HG03354 (cell line): ENCODE measurements around the gene TANGO6.
"Not testable (repeated sequence)": the region's sequence is repeated elsewhere in the genome, so short reads cannot be mapped to it uniquely, and the experiment has no call there.

Experiments used
- ATAC-seq: cut with Tn5 transposase; IDR thresholded peaks from one replicate; pipeline ENCODE4 v1.9.1; 2021; ENCODE audit warnings: mild to moderate bottlenecking; ENCODE audit not compliant: unreplicated experiment, poor library complexity, severe bottlenecking

Gene TANGO6

DNA sequence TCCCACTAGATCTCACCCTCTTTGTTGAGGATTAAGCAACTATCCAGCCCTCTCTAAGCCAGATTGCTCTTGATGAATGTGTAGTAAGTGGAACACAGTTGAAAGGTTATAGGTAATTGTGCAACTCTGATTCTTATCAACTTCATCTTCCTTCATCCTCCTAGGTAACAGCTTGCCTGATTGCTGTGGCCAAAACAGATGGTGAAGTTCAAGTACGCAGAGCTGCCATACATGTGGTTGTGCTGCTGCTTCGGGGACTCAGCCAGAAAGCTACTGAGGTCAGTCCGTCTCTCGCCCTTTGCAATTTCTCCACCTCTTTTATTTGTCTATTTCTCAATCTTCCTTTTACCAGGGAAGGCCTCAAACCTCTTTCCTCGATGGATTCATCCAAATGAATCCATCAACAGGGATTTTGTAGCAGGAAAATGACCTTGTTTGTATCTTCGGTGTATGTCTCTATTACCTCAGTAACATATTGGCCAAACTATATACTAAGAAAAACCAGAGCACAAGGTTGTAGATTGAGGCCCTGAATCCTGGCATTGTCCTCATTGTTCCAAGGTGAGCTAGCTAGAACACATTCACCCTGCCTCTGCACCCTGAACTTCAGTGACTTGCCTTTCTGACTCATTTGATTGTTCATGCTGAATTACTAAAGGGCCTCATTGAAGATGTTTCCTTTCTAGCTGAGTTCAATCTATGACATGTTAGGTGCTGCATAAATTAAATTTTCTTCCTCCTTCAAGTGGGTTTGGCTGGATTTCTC is 197.0 kb downstream of the TANGO6 start:
- ATAC-seq, result no peak

DNA sequence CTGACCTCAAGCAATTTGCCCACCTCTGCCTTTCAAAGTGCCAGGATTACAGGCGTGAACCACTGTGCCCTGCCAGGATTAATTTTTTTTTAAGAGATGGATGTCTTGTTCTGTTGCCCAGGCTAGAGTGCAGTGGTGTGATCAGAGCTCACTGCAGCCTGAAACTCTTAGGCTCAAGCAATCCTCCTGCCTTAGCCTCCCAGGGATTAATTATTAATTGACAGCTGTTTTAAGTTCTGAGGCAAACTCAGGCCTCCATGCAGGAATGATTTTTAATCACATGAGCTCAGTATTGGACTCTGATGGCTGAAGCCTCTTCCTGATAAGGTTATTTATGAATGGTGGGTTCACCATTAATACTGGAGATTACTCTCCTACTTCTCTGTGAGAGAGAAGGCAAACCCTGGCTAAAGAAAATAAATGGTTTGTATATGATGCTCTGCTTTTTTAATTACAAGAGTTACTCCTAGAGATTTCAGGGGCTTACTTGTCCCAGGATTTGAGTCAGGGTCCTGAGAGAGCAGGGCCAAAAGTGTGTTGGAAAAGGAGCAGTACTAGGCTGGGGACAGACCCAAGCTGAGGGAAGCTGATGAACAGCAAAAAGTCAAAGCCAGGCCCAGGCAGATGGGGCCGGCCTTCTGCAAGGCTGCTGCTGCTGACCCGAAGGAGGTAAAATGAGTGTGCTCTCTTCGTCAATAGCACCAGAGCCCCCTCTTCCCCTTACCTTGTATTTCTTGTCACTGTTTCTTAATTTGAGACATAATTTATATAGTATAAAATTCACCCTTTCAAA is 205.2 kb downstream of the TANGO6 start:
- no peak for ATAC-seq

DNA sequence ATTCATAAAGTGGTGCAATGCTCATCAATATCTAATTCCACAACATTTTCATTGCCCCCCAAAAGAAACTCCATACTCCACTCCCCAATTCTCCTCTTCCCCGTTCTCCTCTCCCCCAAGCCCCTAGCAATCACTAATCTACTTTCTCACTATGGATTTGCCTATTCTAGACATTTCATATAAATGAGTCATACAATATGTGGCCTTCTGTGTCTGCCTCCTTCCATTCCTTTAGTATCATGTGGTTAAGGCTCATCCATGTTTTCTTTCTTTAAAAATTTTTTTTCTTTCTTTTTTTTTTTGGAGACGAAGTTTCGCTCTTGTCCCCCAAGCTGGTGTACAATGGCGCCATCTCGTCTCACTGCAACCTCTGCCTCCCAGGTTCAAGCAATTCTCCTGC is 205.8 kb downstream of the TANGO6 start:
- ATAC-seq, result no peak

DNA sequence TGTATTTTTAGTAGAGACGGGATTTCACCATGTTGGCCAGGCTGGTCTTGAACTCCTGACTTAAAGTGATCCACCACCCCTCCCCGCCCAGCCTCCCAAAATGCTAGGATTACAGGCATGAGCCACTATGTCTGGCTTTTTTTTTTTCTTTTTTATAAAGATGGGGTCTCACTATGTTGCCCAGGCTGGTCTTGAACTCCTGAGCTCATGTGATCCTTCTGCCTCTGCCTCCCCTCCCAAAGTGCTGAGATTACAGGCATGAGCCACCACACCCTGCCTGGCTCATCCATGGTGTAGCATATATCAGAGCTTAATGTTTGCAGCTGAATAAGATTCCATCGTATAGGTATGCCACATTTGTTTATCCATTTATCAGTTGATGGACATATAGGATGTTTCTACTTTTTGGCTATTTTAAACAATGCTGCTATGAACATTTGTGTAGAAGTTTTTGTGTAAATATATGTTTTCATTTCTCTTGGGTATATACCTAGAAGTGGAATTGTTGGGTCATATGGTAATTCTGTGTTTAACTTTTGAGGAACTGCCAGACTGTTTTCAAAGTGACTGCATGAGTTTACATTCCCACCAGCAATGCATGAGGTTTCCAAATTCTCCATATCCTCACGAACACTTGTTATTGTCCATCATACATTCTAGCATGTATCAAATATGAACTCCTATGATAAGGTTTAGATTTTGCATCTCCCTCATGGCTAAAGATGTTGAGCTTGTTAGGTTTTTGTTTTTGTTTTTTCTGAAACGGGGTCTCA is 206.5 kb downstream of the TANGO6 start:
- ATAC-seq, result no peak

DNA sequence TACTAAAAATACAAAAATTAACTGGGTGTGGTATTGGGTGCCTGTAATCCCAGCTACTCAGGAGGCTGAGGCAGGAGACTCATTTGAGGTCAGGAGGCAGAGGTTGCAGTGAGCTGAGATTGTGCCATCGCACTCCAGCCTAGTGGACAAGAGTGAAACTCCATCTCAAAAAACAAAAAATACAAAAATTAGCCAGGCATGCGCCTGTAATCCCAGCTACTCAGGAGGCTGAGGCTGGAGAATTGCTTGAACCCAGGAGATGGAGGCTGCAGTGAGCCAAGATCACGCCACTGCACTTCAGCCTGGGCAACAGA is 208.1 kb downstream of the TANGO6 start:
- not testable (repeated sequence) for ATAC-seq

DNA sequence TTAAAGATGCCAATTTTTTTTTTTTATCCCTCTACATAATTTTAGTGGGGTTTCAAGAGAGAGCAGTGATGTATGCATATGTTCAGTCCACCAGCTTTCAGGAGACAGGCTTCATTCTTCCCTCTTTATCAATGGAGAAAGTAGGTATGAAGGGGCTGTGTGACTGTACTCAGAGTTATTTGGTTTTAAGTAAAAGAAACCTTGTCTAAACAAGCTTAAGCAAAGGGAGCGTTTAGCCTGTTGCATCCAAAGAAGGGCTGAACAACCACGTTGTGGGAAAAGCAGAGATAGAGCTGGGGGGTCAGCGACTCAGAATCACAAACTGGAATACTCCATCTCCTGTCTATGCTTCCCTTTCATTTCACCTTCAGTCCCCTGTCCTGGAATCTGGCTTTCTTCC is 211.7 kb downstream of the TANGO6 start:
- no peak for ATAC-seq

DNA sequence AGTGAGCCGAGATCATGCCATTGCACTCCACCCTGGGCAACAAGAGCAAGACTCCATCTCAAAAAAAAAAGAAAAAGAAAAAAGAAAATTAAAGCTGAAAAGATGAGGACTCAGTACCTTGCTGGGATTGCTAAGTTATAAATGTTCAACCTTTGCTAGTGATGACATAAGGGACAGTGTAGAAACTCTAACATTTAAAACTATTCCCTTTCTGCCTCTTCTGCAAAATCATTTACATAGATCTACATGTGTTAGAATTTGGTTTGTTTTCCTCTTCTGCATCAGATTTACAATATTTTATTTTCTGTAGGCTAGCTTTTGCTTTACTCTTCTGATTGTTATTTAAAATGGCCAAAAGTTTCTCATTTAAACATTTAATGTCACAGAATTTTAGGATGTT is 212.6 kb downstream of the TANGO6 start:
- ATAC-seq, result no peak

DNA sequence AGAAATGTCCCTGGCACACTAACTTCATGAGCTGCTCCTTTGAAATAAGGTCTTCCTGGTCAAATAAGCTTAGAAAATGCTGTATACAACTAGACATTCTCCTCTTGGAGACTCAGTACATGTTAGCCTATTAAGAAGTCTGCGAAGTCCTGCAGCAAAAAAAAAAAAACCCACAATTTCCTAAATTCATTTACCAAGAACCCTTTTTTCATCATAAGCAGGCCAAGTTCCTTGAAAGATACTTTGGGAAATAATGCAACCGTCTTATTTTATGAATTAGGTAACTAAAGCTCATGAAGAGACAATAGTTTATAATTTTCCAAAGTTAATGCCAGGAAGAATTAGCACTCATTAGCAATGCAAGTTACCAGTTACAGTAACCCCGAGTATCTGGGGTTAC is 213.1 kb downstream of the TANGO6 start:
- ATAC-seq, result no peak

DNA sequence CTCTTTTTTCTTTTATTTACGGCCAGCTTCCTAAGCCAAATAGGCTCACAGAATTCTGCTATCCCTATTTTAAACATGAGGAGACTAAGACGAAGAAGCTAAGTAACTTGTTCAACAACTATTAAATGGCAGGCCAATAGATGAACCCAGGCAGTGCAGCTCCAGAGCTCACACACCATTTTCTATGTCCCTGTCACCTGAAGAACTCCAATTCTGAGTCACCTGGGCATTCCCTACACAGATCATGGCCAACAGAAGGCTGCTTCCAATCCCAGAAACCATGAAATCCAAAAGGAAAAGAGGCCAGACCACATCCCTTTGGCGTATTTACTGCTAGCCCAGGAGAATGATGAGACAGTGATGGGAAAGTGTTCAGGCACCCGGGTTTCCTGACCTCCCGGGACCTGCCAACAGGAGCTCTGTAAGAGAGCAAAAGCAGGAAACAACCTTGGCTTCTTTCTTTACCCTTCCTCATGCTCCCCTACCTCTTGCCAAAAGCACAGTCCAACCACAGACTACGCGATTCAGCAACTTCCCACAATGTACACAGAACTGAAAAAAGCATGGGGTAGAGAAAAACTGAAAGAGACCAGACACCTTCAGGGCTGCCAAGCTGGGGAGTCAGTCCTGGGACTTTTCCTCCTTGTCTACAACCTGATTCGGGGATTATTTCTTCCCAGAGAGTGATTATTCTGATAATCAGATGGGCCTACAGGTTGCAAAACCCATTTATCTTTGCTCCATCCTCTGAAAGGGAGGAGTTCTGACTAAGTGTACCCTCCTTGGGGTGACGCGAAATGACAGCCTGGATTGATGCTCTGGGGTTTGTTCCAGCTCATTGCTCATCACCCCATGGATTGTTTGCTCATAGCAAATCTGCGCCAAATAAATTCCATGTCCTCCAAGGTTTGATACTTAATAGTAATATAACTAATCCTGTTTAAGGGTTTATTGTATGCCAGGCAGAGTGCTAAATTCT is 214.4 kb downstream of the TANGO6 start:
- ATAC-seq, result no peak

DNA sequence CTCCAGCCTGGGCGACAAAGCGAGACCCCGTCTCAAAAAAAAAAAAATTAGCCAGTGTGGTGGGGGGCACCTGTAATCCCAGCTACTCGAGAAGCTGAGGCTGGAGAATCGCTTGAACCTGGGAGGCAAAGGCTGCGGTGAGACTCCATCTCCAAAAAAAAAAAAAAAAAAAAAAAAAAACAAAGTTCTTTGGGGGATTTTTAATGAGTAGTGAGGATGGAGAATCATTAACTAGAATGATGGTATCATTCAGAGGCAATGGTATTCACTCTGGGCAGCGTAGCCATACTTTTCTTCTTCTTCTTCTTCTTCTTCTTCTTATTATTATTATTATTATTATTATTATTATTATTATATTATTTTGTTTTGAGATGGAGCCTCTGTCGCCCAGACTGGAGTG is 220.2 kb downstream of the TANGO6 start:
- ATAC-seq, result not testable (repeated sequence)

DNA sequence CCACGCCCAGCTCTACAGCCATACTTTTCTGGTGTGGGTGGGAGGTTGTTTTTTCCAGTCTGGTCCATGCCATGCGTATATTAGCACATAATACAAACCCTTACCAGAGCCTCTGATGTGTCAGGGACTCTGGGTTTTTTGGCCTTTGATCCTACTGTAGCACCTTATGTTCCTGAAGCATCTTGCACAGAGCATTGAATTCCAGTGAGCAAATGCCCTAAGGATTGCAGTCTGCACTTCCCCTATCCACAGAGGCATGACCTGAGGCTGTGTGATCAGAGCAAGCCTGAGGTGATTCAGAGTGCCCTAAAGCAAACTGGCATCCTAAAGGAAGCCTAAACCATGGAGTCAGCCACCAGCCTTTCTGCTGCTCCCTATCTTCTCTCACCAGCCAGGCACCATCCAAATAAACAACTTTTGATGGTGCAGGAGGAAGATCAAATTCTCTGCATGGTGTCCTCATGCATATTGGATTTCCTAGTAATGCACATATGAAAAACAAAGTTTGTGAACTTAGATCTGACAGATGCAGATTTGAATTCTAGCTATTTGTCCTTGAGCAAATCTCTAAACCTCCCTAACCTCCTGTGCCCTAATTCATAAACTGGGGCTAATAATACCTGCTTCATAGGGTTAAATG is 220.9 kb downstream of the TANGO6 start:
- no peak for ATAC-seq

DNA sequence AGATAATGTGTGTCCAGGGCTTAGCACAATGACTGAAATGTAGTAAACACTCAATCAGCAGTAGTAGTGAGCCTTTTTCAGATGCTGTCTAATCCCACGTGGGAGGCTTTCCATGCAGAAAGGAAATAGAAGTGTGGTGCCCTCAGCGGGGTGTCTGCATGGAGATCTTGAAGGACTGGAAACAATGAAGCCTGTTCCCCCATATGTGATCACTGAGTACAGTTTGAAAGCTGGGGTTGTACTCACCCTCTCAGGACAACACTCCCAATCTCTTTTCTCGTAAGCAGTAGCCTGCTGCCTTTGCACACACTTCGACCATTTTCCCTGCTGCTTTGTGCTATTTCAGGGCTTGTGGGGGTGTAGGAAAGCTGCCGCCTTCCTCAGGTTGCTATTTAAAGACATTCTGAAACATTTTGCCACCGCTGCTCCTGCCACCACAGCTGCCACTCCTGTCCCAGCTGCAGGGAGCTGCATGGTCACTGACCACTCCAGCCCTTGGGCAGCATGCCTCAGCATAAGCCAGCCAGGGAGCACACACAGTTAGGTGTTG is 221.5 kb downstream of the TANGO6 start:
- ATAC-seq, result no peak

DNA sequence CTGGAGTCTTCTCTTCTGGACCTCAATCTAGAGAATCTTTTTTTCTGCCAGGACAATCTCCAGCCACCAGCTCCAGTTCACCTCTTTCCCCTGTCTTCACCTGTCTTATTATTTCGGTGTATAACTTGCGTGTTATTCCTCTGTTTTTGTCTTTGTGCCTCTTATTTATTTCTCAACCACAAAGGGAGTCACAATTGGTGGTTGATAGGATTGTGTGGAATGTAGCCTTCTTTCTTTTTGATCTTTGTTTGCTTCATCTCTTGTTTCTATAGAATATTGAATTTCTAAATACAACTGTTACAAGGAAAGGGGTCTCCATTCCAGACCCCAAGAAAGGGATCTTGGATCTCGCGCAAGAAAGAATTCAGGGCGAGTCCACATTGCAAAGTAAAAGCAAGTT is 226.2 kb downstream of the TANGO6 start:
- no peak for ATAC-seq

DNA sequence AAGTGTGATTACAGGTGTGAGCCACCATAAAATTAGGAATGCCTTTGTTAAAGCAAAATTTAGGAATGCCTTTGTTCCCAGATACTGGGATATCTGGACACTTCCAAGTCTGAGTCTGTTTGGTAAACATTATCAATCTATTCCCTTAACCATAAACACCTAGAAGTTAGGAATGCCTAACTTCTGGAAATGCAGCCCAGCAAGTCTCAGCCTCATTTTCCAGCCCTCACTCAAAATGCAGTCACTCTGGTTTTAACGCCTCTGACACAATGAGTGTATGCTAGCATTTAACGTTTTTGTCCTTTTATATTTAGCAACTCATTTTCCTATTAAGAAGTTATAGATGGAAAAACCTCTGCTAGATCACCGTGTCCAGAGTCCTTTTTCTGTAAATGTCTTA is 227.7 kb downstream of the TANGO6 start:
- ATAC-seq, result no peak

DNA sequence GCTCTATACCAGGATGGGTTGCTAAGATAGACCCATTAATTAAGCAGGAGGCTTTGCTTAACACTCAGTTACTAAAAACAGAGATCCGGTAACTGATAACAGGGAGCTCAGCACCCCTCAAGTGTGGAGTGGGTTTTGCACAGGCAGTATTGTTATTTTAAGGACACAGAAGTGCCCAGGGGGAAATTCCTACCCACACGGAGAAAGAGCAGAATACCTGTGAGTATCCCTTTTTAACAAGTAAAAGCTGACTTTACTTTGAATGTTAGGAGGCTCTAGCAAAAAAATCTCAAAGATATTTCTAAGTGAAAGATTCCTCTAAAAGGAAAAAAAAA is 229.3 kb downstream of the TANGO6 start:
- no peak for ATAC-seq

DNA sequence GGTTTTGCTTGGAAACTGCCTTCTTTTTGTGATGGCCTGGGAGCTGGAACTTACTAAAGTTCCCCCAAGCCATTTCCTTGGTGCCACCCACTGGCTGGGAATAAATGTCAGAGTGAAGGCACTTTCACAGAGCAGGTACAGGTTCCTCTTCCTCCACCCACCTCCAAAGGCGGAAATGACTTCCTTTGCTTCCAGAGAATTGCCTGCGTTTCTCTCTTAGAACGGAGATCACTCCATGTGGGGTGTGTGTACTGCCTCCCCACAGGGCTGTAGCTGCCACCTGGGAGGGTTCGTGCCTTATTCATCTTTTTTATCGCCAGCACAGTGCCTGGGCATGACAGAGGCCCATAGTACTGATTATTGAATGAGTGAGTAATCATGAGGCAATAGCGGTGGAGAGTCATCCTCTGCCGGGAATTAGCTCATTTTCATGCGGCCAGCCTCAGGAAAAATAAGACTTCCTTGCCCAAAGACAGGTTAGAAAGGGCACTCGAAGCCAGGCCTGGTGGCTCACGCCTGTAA is 229.9 kb downstream of the TANGO6 start:
- no peak for ATAC-seq

DNA sequence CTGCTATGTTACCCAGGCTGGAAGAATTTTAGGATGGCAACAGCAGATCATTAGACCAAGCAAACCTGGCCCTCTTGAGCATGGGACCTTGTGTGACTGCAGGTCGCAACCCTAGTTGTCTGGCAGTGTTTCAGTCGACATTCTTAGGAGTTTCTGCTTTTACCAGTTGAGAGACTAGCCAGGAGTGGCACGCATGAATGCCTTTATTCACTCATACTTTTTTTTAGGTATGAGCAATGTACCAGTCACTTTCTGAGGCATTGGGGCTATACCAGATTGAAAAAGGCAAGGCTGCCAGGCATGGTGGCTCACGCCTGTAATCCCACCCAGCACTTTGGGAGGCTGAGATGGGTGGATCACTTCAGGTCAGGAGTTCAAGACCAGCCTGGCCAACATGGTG is 233.9 kb downstream of the TANGO6 start:
- ATAC-seq, result no peak

DNA sequence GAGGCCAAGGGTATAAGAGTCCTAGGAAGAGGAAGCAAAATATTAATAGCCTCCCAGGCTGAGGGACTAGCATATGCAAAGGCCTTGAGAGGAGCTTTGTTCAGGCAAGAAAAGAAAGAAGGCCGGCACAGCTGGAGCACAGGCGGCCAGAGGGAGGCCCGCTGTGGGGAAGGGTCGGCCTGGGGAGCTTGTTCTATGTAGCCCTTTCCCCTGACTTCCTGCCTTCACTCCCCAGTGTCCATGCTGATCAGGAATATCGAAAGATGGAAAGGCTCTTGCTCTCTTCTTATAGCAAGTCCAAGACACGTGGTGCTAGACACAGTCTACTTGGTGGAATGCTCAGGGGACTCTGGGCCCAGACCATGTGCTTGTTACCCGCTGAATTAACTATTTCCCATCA is 234.7 kb downstream of the TANGO6 start:
- no peak for ATAC-seq

DNA sequence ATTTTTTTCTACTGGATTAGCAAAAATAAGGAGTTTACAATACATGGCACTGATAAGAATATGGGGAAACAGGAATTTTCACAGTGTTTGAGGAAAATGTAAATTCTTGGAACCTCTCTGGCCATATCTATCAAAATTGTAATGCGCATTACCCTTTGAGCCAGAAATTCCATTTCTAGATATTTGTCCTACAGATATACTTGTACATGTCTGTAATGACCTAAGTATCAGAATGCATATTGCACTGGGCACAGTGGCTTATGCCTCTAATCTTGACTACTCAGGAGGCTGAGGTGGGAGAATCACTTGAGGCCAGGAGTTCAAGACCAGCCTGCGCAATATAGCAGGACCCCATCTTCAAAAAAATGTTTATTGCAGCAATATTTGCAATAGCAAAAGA is 236.4 kb downstream of the TANGO6 start:
- ATAC-seq, result no peak
